SK-N-SH (cell line): ENCODE results near the gene EBF4. TPM values are rescaled to one million over a fixed set of nuclear protein-coding genes. Genes with fewer than 3 reads are reported as not detected.

ENCODE experiments used
- CTCF ChIA-PET: fragments of 300-600, 350-600 bp; formaldehyde crosslinking; extraction: SDS; loops from one replicate; lab custom pipeline; 2021; lab: Yijun Ruan, JAX
- POLR2A ChIA-PET: fragments of 350-600 bp; sonication (Branson Sonifier 250); formaldehyde crosslinking; extraction: SDS; loops from one replicate; lab custom pipeline; 2020; ENCODE audit warnings: antibody characterized with exemption, inconsistent platforms; lab: Yijun Ruan, JAX
- DNase-seq: peaks from one replicate; pipeline ENCODE4 v3.0.0; 2012
- H2AFZ ChIP-seq: fragments of 200-600 bp; sonication (generic); 2 replicates; pipeline ENCODE4 v1.8.1; 2016; ENCODE audit warnings: antibody characterized with exemption, mild to moderate bottlenecking, low read depth
- H3F3A ChIP-seq: fragments of 200-600 bp; sonication (generic); replicated peaks from 2 replicates; pipeline ENCODE3; 2016; ENCODE audit warnings: antibody characterized with exemption, mild to moderate bottlenecking; ENCODE audit not compliant: insufficient read depth
- H3K27ac ChIP-seq, 2 experiments: fragments of 200-500 bp in 1 of 2; fragments of 200-600 bp in 1 of 2; sonication (Bioruptor generic) in 1 of 2; sonication (generic), shearing (Covaris generic) in 1 of 2; 2 replicates each; pipeline versions ENCODE4 v1.5.1 to v1.6.1; 2014 to 2016; ENCODE audit warnings: low read depth in 2 of 2, inconsistent platforms in 1 of 2, low read length in 1 of 2, mild to moderate bottlenecking in 1 of 2, mixed read lengths in 1 of 2
- H3K27me3 ChIP-seq: fragments of 200-600 bp; sonication (generic), shearing (Covaris generic); 2 replicates; pipeline ENCODE4 v1.6.1; 2016; ENCODE audit warnings: mixed run types; ENCODE audit not compliant: insufficient read depth
- H3K36me3 ChIP-seq, 2 experiments: fragments of 200-500 bp in 1 of 2; fragments of 200-600 bp in 1 of 2; sonication (Bioruptor generic) in 1 of 2; sonication (generic) in 1 of 2; replicated peaks in 1 of 2; 2 replicates each; pipeline versions ENCODE3 to v1.5.1; 2014 to 2016; ENCODE audit warnings: low read length in 1 of 2, mild to moderate bottlenecking in 1 of 2; ENCODE audit not compliant: insufficient read depth in 2 of 2, control insufficient read depth in 1 of 2
- H3K4me1 ChIP-seq, 2 experiments: fragments of 200-500 bp in 1 of 2; fragments of 200-600 bp in 1 of 2; sonication (Bioruptor generic) in 1 of 2; sonication (generic), shearing (Covaris generic) in 1 of 2; 2 replicates each; pipeline versions ENCODE4 v1.5.1 to v1.6.1; 2014 to 2016; ENCODE audit warnings: low read depth in 1 of 2, low read length in 1 of 2, mixed run types in 1 of 2; ENCODE audit not compliant: insufficient read depth in 2 of 2, control insufficient read depth in 1 of 2
- H3K4me2 ChIP-seq: fragments of 200-600 bp; sonication (generic), shearing (Covaris generic); 2 replicates; pipeline ENCODE4 v1.6.1; 2017; ENCODE audit warnings: mixed run types
- H3K4me3 ChIP-seq, 2 experiments: fragments of 200-500 bp in 1 of 2; fragments of 200-600 bp in 1 of 2; sonication (Bioruptor generic) in 1 of 2; sonication (generic), shearing (Covaris generic) in 1 of 2; 2 replicates each; pipeline versions ENCODE4 v1.5.1 to v1.8.1; 2014 to 2016; ENCODE audit warnings: low read depth in 2 of 2, inconsistent platforms in 1 of 2, low read length in 1 of 2, mild to moderate bottlenecking in 1 of 2, mixed read lengths in 1 of 2, moderate library complexity in 1 of 2
- H3K79me2 ChIP-seq: fragments of 200-600 bp; sonication (generic); 2 replicates; pipeline ENCODE4 v1.8.1; 2017; ENCODE audit warnings: mild to moderate bottlenecking; ENCODE audit not compliant: insufficient read depth
- H3K9ac ChIP-seq: fragments of 200-600 bp; sonication (generic); 2 replicates; pipeline ENCODE4 v1.6.1; 2017; ENCODE audit warnings: mixed run types
- H3K9me2 ChIP-seq: fragments of 200-600 bp; sonication (generic); 2 replicates; pipeline ENCODE4 v1.6.1; 2017; ENCODE audit warnings: mixed run types
- H3K9me3 ChIP-seq: fragments of 200-600 bp; sonication (generic); 2 replicates; pipeline ENCODE4 v1.6.1; 2017; ENCODE audit warnings: mixed run types, mild to moderate bottlenecking, moderate library complexity
- H4K20me1 ChIP-seq: fragments of 200-600 bp; sonication (generic); 2 replicates; pipeline ENCODE4 v1.6.1; 2017; ENCODE audit warnings: mild to moderate bottlenecking, mixed run types; ENCODE audit not compliant: insufficient read depth
- CHD2 ChIP-seq: fragments of 150-350 bp; IDR thresholded peaks from 2 replicates; pipeline ENCODE4 v1.6.1; 2018; ENCODE audit warnings: low read length; ENCODE audit not compliant: partially characterized antibody
- ELF1 ChIP-seq: IDR thresholded peaks from 2 replicates; pipeline ENCODE4 v1.4.0; 2012
- FOSL2 ChIP-seq: IDR thresholded peaks from 2 replicates; pipeline ENCODE4 v1.4.0; 2012; ENCODE audit warnings: low read depth, mild to moderate bottlenecking, moderate library complexity, borderline replicate concordance
- FOXJ3 ChIP-seq: sonication (generic); formaldehyde crosslinking; IDR thresholded peaks from 2 replicates; pipeline ENCODE4 v1.5.1; 2020; ENCODE audit warnings: mild to moderate bottlenecking, missing genetic modification reagents
- FOXM1 ChIP-seq: IDR thresholded peaks from 2 replicates; pipeline ENCODE4 v1.4.0; 2012; ENCODE audit warnings: low read depth, mild to moderate bottlenecking
- GABPA ChIP-seq: IDR thresholded peaks from 2 replicates; pipeline ENCODE4 v1.4.0; 2012; ENCODE audit warnings: low read depth, mild to moderate bottlenecking
- MEF2A ChIP-seq: IDR thresholded peaks from 2 replicates; pipeline ENCODE4 v1.4.0; 2012; ENCODE audit warnings: low read depth, borderline replicate concordance
- POLR2AphosphoS5 ChIP-seq: IDR thresholded peaks from 2 replicates; pipeline ENCODE4 v1.6.1; 2012; ENCODE audit warnings: low read depth, low read length
- RXRA ChIP-seq: IDR thresholded peaks from 2 replicates; pipeline ENCODE4 v1.4.0; 2012; ENCODE audit warnings: low read depth, mild to moderate bottlenecking, borderline replicate concordance
- SIN3A ChIP-seq: IDR thresholded peaks from 2 replicates; pipeline ENCODE4 v1.6.1; 2012; ENCODE audit warnings: low read depth, mild to moderate bottlenecking, low read length, moderate library complexity, borderline replicate concordance
- SMC3 ChIP-seq: IDR thresholded peaks from 2 replicates; pipeline ENCODE4 v1.6.1; 2012; ENCODE audit warnings: low read depth, low read length, improper control_type of control experiment
- TCF12 ChIP-seq: IDR thresholded peaks from 2 replicates; pipeline ENCODE4 v1.4.0; 2012
- TEAD4 ChIP-seq: IDR thresholded peaks from 2 replicates; pipeline ENCODE4 v1.4.0; 2012; ENCODE audit warnings: mild to moderate bottlenecking, borderline replicate concordance; ENCODE audit not compliant: insufficient read depth
- WGBS: methylation state at CpG from one replicate; pipeline ENCODE4 v1.1.6; 2017; ENCODE audit warnings: low lambda C conversion rate; 5-methylcytosine and 5-hydroxymethylcytosine counted together
- polyA plus RNA-seq, 3 experiments: library from polyadenylated mRNA; depleted of rRNA; stranded (reverse); fragments of >200 nt; gene quantifications; 2 replicates each; pipeline ENCODE4 v1.2.3, GENCODE V29; 2012
- TF ChIP-seq, protein P1 (sequence below): fragments of 150-350 bp; IDR thresholded peaks from 2 replicates; pipeline ENCODE4 v1.6.1; 2017; ENCODE audit warnings: antibody characterized with exemption, low read length, low read depth, borderline replicate concordance
- TF ChIP-seq, protein P2 (sequence below): fragments of 200-600 bp; sonication (generic); IDR thresholded peaks from 2 replicates; pipeline ENCODE4 v1.6.1; 2017; ENCODE audit warnings: antibody characterized with exemption, mild to moderate bottlenecking, moderate library complexity
- TF ChIP-seq, protein P3 (sequence below): IDR thresholded peaks from 2 replicates; pipeline ENCODE4 v1.6.1; 2012; ENCODE audit warnings: mild to moderate bottlenecking, low read depth, low read length, moderate library complexity

The EBF4 gene
- polyA plus RNA-seq, 1 of the 3 experiments (the other 2 are of a cell fraction), result 20.6 TPM

DNA sequence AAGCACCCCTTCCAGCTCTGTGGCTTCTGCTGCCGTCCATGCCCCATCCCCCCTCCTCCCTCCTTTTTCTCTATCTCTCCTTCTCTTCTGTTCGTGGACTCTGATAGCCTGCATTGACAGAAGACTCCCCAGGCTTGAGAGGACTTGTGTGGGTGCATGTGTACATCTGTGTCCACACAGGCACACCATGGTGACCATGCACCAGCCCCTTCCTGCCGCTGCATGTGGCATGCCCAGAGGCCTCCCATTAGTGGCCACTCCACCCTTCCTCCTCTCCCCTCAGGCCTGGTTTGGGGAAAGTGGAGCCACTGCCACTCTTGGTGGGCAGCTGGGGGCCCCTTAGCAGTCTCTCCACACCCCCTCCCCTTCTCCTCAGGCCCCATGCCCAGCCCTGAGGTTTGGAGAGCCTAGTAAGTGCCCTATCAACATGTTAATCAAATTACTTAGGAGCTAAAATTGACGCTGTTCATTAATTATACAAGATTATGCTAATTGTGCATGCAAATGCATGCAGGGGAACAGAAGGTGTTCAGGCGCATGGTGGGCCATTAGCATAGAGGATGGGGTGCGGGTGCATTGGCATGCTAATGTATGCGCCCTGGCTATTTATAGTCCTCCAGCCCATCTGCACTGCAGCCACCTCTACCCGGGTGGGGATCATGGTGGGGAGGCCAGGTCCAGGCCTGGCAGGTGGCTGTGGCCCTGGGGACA is 45.9 kb downstream of the EBF4 start:
- H4K20me1 ChIP-seq, result no peaks in the 10 kb centered on the region
- H3K4me3 ChIP-seq, result no peak overlapping the region
- no peak overlapping the region for H3K4me2 ChIP-seq
- no peaks in the 10 kb centered on the region for H3K9me3 ChIP-seq
- WGBS, result 68% methylated on average over 7 of the region's 8 CpGs
- H3K4me1 ChIP-seq, result no peaks in the 10 kb centered on the region
- no peaks in the 10 kb centered on the region for H3F3A ChIP-seq
- ChIA-PET POLR2A (no interaction called here), CTCF (interaction anchor here (1.1 to 2.2 kb wide), 2 partner anchors 18 to 51 kb away, joined by 6 read pairs; no protein-coding TSS in a partner anchor)
- no peak overlapping the region for H3K9ac ChIP-seq
- H2AFZ ChIP-seq, result no peak overlapping the region
- no peak for DNase-seq
- TF ChIP-seq, protein P1, sequence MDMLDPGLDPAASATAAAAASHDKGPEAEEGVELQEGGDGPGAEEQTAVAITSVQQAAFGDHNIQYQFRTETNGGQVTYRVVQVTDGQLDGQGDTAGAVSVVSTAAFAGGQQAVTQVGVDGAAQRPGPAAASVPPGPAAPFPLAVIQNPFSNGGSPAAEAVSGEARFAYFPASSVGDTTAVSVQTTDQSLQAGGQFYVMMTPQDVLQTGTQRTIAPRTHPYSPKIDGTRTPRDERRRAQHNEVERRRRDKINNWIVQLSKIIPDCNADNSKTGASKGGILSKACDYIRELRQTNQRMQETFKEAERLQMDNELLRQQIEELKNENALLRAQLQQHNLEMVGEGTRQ, result no peak
- no peak for TF ChIP-seq POLR2AphosphoS5
- TF ChIP-seq FOSL2, result no peak
- H3K27me3 ChIP-seq, result no peaks in the 10 kb centered on the region
- H3K36me3 ChIP-seq, result peaks cover 0 to 5% of the 10 kb centered on the region in 2 experiments
- no peaks in the 10 kb centered on the region for H3K79me2 ChIP-seq
- H3K27ac ChIP-seq, result no peak overlapping the region
- H3K9me2 ChIP-seq, result no peaks in the 10 kb centered on the region

DNA sequence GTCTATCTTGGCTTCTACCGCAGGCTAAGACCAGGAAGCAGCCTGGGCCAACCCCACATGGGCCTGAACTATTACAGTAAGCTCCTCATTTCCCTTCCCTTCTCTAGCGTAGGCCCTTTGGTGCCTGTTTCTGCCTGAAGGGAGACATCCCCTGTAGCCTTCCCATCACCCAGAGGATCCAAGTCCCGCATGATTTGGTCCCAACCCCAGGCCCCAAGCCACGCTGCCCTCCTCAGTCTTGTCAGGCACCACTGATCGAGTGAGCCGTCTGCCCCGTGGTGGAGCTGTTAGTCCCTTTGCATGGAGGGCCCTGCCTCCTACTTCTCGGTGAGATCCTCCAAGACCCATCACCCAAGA is 46.4 kb downstream of the EBF4 start:
- Histone ChIP-seq H4K20me1 (no peaks in the 10 kb centered on the region), H3K9me3 (no peaks in the 10 kb centered on the region), H2AFZ (no peak overlapping the region), H3K4me1 (no peaks in the 10 kb centered on the region), H3K4me2 (no peak overlapping the region), H3K79me2 (no peaks in the 10 kb centered on the region), H3K27ac (no peak overlapping the region), H3K9ac (no peak overlapping the region), H3K36me3 (no peaks in the 10 kb centered on the region), H3K27me3 (no peaks in the 10 kb centered on the region), H3F3A (no peaks in the 10 kb centered on the region), H3K9me2 (no peaks in the 10 kb centered on the region), H3K4me3 (no peak overlapping the region)
- 87% methylated on average over 7 of the region's 8 CpGs for WGBS
- ChIA-PET POLR2A (no interaction called here), CTCF (interaction anchor here (1.1 to 2.2 kb wide), 3 partner anchors 17 to 262 kb away, joined by 5 to 6 read pairs (median 6); no protein-coding TSS in a partner anchor)
- DNase-seq, result no peak
- TF ChIP-seq SMC3, result no peak
- TF ChIP-seq SIN3A, result no peak
- no peak for TF ChIP-seq ELF1
- TF ChIP-seq, protein P2, sequence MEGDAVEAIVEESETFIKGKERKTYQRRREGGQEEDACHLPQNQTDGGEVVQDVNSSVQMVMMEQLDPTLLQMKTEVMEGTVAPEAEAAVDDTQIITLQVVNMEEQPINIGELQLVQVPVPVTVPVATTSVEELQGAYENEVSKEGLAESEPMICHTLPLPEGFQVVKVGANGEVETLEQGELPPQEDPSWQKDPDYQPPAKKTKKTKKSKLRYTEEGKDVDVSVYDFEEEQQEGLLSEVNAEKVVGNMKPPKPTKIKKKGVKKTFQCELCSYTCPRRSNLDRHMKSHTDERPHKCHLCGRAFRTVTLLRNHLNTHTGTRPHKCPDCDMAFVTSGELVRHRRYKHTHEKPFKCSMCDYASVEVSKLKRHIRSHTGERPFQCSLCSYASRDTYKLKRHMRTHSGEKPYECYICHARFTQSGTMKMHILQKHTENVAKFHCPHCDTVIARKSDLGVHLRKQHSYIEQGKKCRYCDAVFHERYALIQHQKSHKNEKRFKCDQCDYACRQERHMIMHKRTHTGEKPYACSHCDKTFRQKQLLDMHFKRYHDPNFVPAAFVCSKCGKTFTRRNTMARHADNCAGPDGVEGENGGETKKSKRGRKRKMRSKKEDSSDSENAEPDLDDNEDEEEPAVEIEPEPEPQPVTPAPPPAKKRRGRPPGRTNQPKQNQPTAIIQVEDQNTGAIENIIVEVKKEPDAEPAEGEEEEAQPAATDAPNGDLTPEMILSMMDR, result no peak

DNA sequence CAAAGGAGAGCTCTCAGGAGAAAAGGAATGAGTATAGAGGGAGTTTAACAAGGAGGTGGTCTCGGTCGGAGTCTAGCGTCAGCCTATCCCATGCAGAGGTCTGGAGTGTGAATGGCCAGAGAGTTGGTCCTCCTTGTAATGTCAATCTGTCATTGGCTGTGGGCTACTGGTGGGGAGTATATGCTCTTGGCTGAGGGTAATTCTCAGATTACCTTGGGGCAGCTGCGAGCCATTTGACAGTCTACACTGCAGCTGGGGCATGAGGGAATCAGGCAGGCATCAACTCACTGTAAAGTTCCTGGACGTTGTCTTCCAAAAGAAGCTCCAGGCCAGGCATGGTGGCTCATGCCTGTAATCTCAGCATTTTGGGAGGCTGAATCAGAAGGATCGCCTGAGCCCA is 48.1 kb downstream of the EBF4 start:
- H3F3A ChIP-seq, result no peaks in the 10 kb centered on the region
- POLR2A ChIA-PET, result no interaction called here
- H3K36me3 ChIP-seq, result no peaks in the 10 kb centered on the region
- 80% methylated on average over 6 of the region's 6 CpGs for WGBS
- H3K4me2 ChIP-seq, result no peak overlapping the region
- CTCF ChIA-PET, result interaction anchor here (0.7 to 2.2 kb wide), 5 partner anchors 9 to 260 kb away, joined by 3 to 10 read pairs (median 5); no protein-coding TSS in a partner anchor
- no peaks in the 10 kb centered on the region for H3K9me2 ChIP-seq
- H3K9ac ChIP-seq, result no peak overlapping the region
- no peaks in the 10 kb centered on the region for H3K9me3 ChIP-seq
- DNase-seq, result no peak
- no peaks in the 10 kb centered on the region for H3K4me1 ChIP-seq
- no peaks in the 10 kb centered on the region for H4K20me1 ChIP-seq
- H3K4me3 ChIP-seq, result no peak overlapping the region
- no peak overlapping the region for H2AFZ ChIP-seq
- no peak overlapping the region for H3K27ac ChIP-seq
- H3K27me3 ChIP-seq, result no peaks in the 10 kb centered on the region
- H3K79me2 ChIP-seq, result no peaks in the 10 kb centered on the region
- TF ChIP-seq TEAD4 (no peak), MEF2A (no peak), TCF12 (no peak), GABPA (no peak), FOXM1 (no peak), FOXJ3 (CRISPR knock-in tag) (no peak), CHD2 (no peak), SIN3A (no peak), RXRA (no peak)
- TF ChIP-seq, protein P3, sequence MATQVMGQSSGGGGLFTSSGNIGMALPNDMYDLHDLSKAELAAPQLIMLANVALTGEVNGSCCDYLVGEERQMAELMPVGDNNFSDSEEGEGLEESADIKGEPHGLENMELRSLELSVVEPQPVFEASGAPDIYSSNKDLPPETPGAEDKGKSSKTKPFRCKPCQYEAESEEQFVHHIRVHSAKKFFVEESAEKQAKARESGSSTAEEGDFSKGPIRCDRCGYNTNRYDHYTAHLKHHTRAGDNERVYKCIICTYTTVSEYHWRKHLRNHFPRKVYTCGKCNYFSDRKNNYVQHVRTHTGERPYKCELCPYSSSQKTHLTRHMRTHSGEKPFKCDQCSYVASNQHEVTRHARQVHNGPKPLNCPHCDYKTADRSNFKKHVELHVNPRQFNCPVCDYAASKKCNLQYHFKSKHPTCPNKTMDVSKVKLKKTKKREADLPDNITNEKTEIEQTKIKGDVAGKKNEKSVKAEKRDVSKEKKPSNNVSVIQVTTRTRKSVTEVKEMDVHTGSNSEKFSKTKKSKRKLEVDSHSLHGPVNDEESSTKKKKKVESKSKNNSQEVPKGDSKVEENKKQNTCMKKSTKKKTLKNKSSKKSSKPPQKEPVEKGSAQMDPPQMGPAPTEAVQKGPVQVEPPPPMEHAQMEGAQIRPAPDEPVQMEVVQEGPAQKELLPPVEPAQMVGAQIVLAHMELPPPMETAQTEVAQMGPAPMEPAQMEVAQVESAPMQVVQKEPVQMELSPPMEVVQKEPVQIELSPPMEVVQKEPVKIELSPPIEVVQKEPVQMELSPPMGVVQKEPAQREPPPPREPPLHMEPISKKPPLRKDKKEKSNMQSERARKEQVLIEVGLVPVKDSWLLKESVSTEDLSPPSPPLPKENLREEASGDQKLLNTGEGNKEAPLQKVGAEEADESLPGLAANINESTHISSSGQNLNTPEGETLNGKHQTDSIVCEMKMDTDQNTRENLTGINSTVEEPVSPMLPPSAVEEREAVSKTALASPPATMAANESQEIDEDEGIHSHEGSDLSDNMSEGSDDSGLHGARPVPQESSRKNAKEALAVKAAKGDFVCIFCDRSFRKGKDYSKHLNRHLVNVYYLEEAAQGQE, result no peak
